Kidney epithelial cell (primary cell): ENCODE measurements around the gene TSHZ2. TPM values are rescaled to one million over a fixed set of nuclear protein-coding genes. Genes with fewer than 3 reads are reported as not detected.

Experiments used
- DNase-seq: peaks from one replicate; pipeline ENCODE4 v3.0.0-alpha.2; 2010; ENCODE audit warnings: low read depth
- H3K27me3 ChIP-seq: 2 replicates; pipeline ENCODE4 v1.6.0; 2011; ENCODE audit warnings: low read length; ENCODE audit not compliant: control insufficient read depth, insufficient read depth
- H3K36me3 ChIP-seq: 2 replicates; pipeline ENCODE4 v1.5.1; 2011; ENCODE audit warnings: low read length; ENCODE audit not compliant: control insufficient read depth, insufficient read depth
- H3K4me3 ChIP-seq: 2 replicates; pipeline ENCODE4 v1.5.1; 2011; ENCODE audit warnings: low read depth, mild to moderate bottlenecking, control low read depth, low read length
- total RNA-seq: library from RNA; depleted of rRNA; stranded (reverse); fragments of >200 nt; gene quantifications from 2 replicates; pipeline ENCODE4 v1.2.3, GENCODE V29; 2015
- TF ChIP-seq, protein P1 (sequence below): IDR thresholded peaks from 2 replicates; pipeline ENCODE4 v1.5.1; 2011; ENCODE audit warnings: mild to moderate bottlenecking, moderate library complexity, low read length, control low read depth, inconsistent platforms; ENCODE audit not compliant: insufficient read depth, poor library complexity, severe bottlenecking

The TSHZ2 gene
- total RNA-seq, 1 donor from 2014 or later: 1.0 TPM

GRCh38 chr20:53072923-53073579 lies 100.9 kb downstream of the TSHZ2 start:
- no peak for DNase-seq
- no peak overlapping the region for H3K4me3 ChIP-seq
- H3K36me3 ChIP-seq: no peaks in the 10 kb centered on the region
- TF ChIP-seq, protein P1, sequence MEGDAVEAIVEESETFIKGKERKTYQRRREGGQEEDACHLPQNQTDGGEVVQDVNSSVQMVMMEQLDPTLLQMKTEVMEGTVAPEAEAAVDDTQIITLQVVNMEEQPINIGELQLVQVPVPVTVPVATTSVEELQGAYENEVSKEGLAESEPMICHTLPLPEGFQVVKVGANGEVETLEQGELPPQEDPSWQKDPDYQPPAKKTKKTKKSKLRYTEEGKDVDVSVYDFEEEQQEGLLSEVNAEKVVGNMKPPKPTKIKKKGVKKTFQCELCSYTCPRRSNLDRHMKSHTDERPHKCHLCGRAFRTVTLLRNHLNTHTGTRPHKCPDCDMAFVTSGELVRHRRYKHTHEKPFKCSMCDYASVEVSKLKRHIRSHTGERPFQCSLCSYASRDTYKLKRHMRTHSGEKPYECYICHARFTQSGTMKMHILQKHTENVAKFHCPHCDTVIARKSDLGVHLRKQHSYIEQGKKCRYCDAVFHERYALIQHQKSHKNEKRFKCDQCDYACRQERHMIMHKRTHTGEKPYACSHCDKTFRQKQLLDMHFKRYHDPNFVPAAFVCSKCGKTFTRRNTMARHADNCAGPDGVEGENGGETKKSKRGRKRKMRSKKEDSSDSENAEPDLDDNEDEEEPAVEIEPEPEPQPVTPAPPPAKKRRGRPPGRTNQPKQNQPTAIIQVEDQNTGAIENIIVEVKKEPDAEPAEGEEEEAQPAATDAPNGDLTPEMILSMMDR: no peak
- no peaks in the 10 kb centered on the region for H3K27me3 ChIP-seq

DNA sequence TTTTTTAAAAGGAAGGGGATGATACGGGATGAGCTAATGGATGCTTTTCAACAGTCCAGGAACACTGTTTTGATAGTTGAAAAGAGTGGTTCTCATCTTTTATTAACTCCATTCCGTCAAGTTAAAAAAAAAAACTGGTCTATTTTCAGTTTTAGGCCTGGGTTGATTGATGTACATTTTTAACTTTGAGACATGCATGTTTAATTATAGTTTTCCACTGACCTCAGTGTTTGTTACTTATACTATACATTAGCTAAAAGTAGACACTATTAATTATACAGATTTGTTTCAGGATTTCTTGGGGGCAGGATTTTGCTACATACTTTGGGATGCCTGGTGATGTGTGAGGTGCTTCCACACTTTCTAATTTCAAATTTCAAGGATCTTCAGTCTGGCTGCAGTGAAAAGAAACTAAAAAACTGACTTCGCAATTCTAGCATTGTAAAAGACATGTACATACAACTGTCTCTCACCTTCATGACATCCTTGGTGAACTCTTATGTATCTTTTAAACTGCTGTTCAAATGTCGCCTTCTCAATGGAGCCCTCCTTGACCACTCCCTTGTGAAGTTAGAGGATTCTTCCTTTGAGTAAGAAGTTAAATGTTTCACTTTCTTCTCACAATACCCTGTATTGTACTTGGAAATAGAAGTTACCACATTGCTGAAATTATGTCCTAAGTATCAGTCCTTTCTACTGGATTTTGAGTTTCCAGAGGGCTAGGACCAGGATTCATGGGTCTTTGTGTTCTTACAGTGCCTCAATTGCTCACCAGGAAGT lies 101.7 kb downstream of the TSHZ2 start:
- Histone ChIP-seq H3K4me3 (no peak overlapping the region), H3K27me3 (no peaks in the 10 kb centered on the region), H3K36me3 (no peaks in the 10 kb centered on the region)
- DNase-seq: no peak
- TF ChIP-seq, protein P1: no peak

- no peak for DNase-seq
- TF ChIP-seq, protein P1: no peak
- Histone ChIP-seq H3K27me3 (no peaks in the 10 kb centered on the region), H3K4me3 (no peak overlapping the region), H3K36me3 (no peaks in the 10 kb centered on the region)
Observed at GRCh38 chr20:53074811-53075314, 102.7 kb downstream of the TSHZ2 start.

DNA sequence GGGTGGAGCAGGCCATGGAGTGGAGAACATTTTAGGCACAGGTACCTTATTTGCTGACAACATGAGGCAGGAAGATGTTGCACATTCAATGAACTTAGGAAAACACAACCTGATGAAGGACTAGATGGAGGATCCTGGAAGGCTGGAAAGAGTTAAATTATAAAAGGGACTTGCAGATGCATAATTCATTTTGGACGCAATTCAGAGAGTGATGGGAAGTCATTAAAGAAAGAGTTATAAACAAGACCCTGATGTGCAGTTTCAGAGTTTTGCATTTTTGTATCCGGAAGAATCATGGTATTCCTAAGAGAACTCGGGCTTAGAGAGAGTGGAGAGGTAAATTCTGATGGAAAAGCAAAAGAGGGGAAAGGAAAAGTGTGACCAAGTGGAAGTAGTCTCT lies 104.5 kb downstream of the TSHZ2 start:
- TF ChIP-seq, protein P1: no peak
- DNase-seq: no peak
- H3K4me3 ChIP-seq: no peak overlapping the region
- H3K27me3 ChIP-seq: no peaks in the 10 kb centered on the region
- no peaks in the 10 kb centered on the region for H3K36me3 ChIP-seq

DNA sequence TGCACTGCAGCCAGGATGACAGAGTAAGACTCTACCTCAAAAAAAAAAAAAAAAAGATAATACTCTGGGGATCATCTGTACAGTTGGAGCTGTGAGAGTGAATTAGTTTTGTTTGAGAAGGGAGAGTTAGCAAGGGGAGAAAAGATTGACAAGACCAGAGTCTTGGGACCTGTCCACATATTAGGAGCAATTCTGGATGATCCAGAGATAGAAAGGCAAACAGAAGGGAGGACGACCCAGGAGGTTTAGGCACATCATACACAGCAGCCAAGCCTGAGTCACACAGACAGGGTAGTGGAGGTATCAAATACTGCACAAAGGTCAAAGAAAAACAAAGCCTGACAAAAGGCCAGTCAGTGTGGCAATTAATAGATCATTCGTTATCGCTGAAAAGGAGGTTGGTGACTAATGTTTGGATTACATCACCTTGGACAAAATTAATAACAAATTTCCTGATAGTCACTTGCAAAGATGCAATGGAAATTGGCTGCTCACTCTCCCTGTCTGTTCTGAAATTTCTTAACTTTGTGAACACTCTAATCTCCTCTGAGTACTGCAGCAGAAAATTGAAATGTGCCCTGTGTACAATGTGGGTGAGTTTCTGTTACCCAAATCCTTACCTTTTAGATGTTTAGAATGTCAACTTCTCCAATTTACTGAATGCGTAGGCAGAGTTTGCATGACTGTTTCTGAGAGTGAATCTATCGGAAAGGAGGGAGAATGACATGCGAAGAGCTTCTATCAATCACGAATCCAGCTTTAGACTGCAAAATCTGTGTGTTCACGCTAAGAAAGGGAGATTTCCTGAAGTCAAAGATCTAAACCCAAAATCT lies 105.4 kb downstream of the TSHZ2 start:
- no peaks in the 10 kb centered on the region for H3K27me3 ChIP-seq
- DNase-seq: no peak
- TF ChIP-seq, protein P1: no peak
- no peaks in the 10 kb centered on the region for H3K36me3 ChIP-seq
- H3K4me3 ChIP-seq: no peak overlapping the region
